H1 (cell line): ENCODE results near the gene PROKR1. TPM values are rescaled to one million over a fixed set of nuclear protein-coding genes. Genes with fewer than 3 reads are reported as not detected.

Experiments used
- CTCF ChIA-PET: fragments of 300-600 bp; sonication (Branson Sonifier 250); formaldehyde crosslinking; loops from one replicate; lab custom pipeline; 2021; ENCODE audit not compliant: partially characterized antibody; lab: Charles Lee
- POLR2A ChIA-PET: fragments of 300-600 bp; sonication (Branson Sonifier 250); formaldehyde crosslinking; loops from one replicate; lab custom pipeline; 2021; ENCODE audit warnings: inconsistent platforms; ENCODE audit not compliant: partially characterized antibody; lab: Charles Lee
- DNase-seq, 2 experiments: peaks; one replicate each; pipeline versions ENCODE4 v3.0.0 to v3.0.0-alpha.2; 2010 to 2022; ENCODE audit warnings: low spot score in 2 of 2, low read depth in 1 of 2, mixed read lengths in 1 of 2
- FAIRE-seq: peaks from 2 replicates; lab custom pipeline; 2011; peaks lifted over from hg19 to GRCh38; lab: Jason Lieb, UNC
- H2AFZ ChIP-seq: 2 replicates; pipeline ENCODE4 v1.8.1; 2012; ENCODE audit warnings: low read length, inconsistent platforms
- H2AK5ac ChIP-seq: 2 replicates; pipeline ENCODE4 v1.6.1; 2013; ENCODE audit warnings: low read depth, low read length
- H2BK120ac ChIP-seq: replicated peaks from 2 replicates; pipeline ENCODE3; 2013; ENCODE audit warnings: low read depth, low read length, inconsistent platforms
- H2BK12ac ChIP-seq: 2 replicates; pipeline ENCODE4 v1.6.1; 2013; ENCODE audit warnings: low read depth, low read length
- H2BK15ac ChIP-seq: 2 replicates; pipeline ENCODE4 v1.6.1; 2013; ENCODE audit warnings: low read length
- H2BK20ac ChIP-seq: 2 replicates; pipeline ENCODE4 v1.6.1; 2013; ENCODE audit warnings: low read length
- H2BK5ac ChIP-seq: 2 replicates; pipeline ENCODE4 v1.6.1; 2013; ENCODE audit warnings: low read depth, low read length
- H3K14ac ChIP-seq: 2 replicates; pipeline ENCODE4 v1.6.1; 2013; ENCODE audit warnings: inconsistent platforms; ENCODE audit not compliant: insufficient read length
- H3K18ac ChIP-seq: 2 replicates; pipeline ENCODE4 v1.6.1; 2013; ENCODE audit warnings: low read length; ENCODE audit errors: extremely low read depth
- H3K23ac ChIP-seq: 2 replicates; pipeline ENCODE4 v1.6.1; 2013; ENCODE audit warnings: inconsistent platforms; ENCODE audit not compliant: insufficient read length
- H3K23me2 ChIP-seq: 2 replicates; pipeline ENCODE4 v1.6.1; 2013; ENCODE audit warnings: low read depth, low read length
- H3K27ac ChIP-seq: 2 replicates; pipeline ENCODE4 v1.6.1; 2011; ENCODE audit warnings: low read depth, low read length, inconsistent platforms
- H3K27me3 ChIP-seq, 4 experiments: replicated peaks in 1 of 4; 1 replicate in 1 of 4; 2 replicates in 3 of 4; pipeline versions ENCODE4 v1.6.1 to v1.8.1; 2011 to 2013; ENCODE audit warnings: low read length in 3 of 4, mild to moderate bottlenecking in 3 of 4, inconsistent platforms in 2 of 4, mixed read lengths in 2 of 4, moderate library complexity in 1 of 4; ENCODE audit not compliant: control insufficient read depth in 3 of 4, insufficient read depth in 3 of 4; ENCODE audit errors: extremely low read depth in 1 of 4
- H3K36me3 ChIP-seq, 4 experiments: 2 replicates each; pipeline versions ENCODE4 v1.6.1 to v1.8.1; 2011 to 2013; ENCODE audit warnings: mild to moderate bottlenecking in 4 of 4, low read length in 3 of 4, moderate library complexity in 2 of 4, control low read depth in 1 of 4, inconsistent platforms in 1 of 4; ENCODE audit not compliant: insufficient read depth in 4 of 4, control insufficient read depth in 2 of 4
- H3K4ac ChIP-seq: replicated peaks from 2 replicates; pipeline ENCODE3; 2013; ENCODE audit warnings: low read length, low read depth, mixed read lengths, inconsistent platforms; ENCODE audit not compliant: insufficient read length
- H3K4me1 ChIP-seq, 4 experiments: replicated peaks in 1 of 4; 1 replicate in 1 of 4; 2 replicates in 3 of 4; pipeline versions ENCODE4 v1.6.1 to v1.8.1; 2011 to 2013; ENCODE audit warnings: low read length in 3 of 4, inconsistent platforms in 2 of 4, mixed read lengths in 1 of 4; ENCODE audit not compliant: insufficient read depth in 4 of 4, control insufficient read depth in 3 of 4
- H3K4me2 ChIP-seq, 2 experiments: 2 replicates each; pipeline versions ENCODE4 v1.6.1 to v1.8.1; 2011 to 2013; ENCODE audit warnings: low read depth in 2 of 2, low read length in 2 of 2, control low read depth in 1 of 2, inconsistent platforms in 1 of 2, mild to moderate bottlenecking in 1 of 2; ENCODE audit not compliant: insufficient read depth in 1 of 2
- H3K4me3 ChIP-seq, 4 experiments: fragments of 200-600, 300-600 bp in 1 of 4; sonication (generic), shearing (Covaris generic), sonication (Bioruptor Twin) in 1 of 4; 2 replicates each; pipeline versions ENCODE4 v1.5.1 to v1.8.1; 2011 to 2016; ENCODE audit warnings: low read length in 4 of 4, low read depth in 3 of 4, control low read depth in 2 of 4, inconsistent platforms in 2 of 4, mild to moderate bottlenecking in 2 of 4, mixed read lengths in 1 of 4, moderate library complexity in 1 of 4; ENCODE audit not compliant: insufficient read depth in 2 of 4; ENCODE audit errors: extremely low read depth in 1 of 4
- H3K56ac ChIP-seq: replicated peaks from 2 replicates; pipeline ENCODE3; 2013; ENCODE audit warnings: low read depth, mild to moderate bottlenecking, mixed read lengths, low read length, inconsistent platforms; ENCODE audit not compliant: insufficient read length
- H3K79me1 ChIP-seq: 2 replicates; pipeline ENCODE4 v1.6.1; 2013; ENCODE audit warnings: low read depth, low read length, control low read depth
- H3K79me2 ChIP-seq, 2 experiments: 2 replicates each; pipeline versions ENCODE4 v1.6.1 to v1.8.1; 2012 to 2013; ENCODE audit warnings: low read length in 2 of 2, mild to moderate bottlenecking in 2 of 2, inconsistent platforms in 1 of 2; ENCODE audit not compliant: insufficient read depth in 2 of 2, control insufficient read depth in 1 of 2
- H3K9ac ChIP-seq, 4 experiments: replicated peaks in 1 of 4; 1 replicate in 1 of 4; 2 replicates in 3 of 4; pipeline versions ENCODE4 v1.6.1 to v1.8.1; 2011 to 2013; ENCODE audit warnings: low read depth in 3 of 4, low read length in 3 of 4, control low read depth in 2 of 4, mild to moderate bottlenecking in 2 of 4, moderate library complexity in 2 of 4, inconsistent platforms in 1 of 4; ENCODE audit errors: extremely low read depth in 1 of 4
- H3K9me3 ChIP-seq, 2 experiments: 2 replicates each; pipeline versions ENCODE4 v1.6.1 to v1.8.1; 2012 to 2013; ENCODE audit warnings: mild to moderate bottlenecking in 2 of 2, moderate library complexity in 2 of 2, control low read depth in 1 of 2, inconsistent platforms in 1 of 2, low read depth in 1 of 2, low read length in 1 of 2, mixed read lengths in 1 of 2; ENCODE audit not compliant: insufficient read depth in 2 of 2
- H4K20me1 ChIP-seq, 2 experiments: replicated peaks in 1 of 2; 2 replicates each; pipeline versions ENCODE3 to v1.8.1; 2011 to 2013; ENCODE audit warnings: inconsistent platforms in 2 of 2, low read length in 2 of 2, mild to moderate bottlenecking in 1 of 2; ENCODE audit not compliant: insufficient read depth in 2 of 2, control insufficient read depth in 1 of 2
- H4K5ac ChIP-seq: 2 replicates; pipeline ENCODE4 v1.6.1; 2013; ENCODE audit warnings: low read length, low read depth, mixed read lengths, inconsistent platforms; ENCODE audit not compliant: insufficient read length
- H4K8ac ChIP-seq: 2 replicates; pipeline ENCODE4 v1.8.0; 2013; ENCODE audit warnings: mild to moderate bottlenecking, moderate library complexity, low read length, inconsistent platforms; ENCODE audit not compliant: insufficient read depth; ENCODE audit errors: extremely low read depth
- H4K91ac ChIP-seq: replicated peaks from 2 replicates; pipeline ENCODE3; 2013; ENCODE audit warnings: low read length, mixed read lengths, inconsistent platforms; ENCODE audit not compliant: insufficient read length
- CREB1 ChIP-seq: IDR thresholded peaks from 2 replicates; pipeline ENCODE4 v1.6.1; 2012; ENCODE audit warnings: inconsistent platforms
- KDM5A ChIP-seq: fragments of 200-600 bp; IDR thresholded peaks from 2 replicates; pipeline ENCODE4 v1.7.1; 2012; ENCODE audit warnings: mild to moderate bottlenecking, low read length, inconsistent platforms, mixed read lengths
- PHF8 ChIP-seq: fragments of 200-600 bp; sonication (generic); conservative IDR thresholded peaks from 2 replicates; pipeline ENCODE4 v1.7.1; 2012; ENCODE audit warnings: low read depth, mild to moderate bottlenecking, inconsistent platforms, low read length, moderate library complexity
- WGBS, 2 experiments: shearing (Covaris generic) in 1 of 2; methylation state at CpG; one replicate each; pipeline versions ENCODE4 v1.1.6 to v1.1.7; 2013 to 2015; ENCODE audit warnings: low lambda C conversion rate in 2 of 2, mixed read lengths in 2 of 2, inconsistent platforms in 1 of 2, low coverage in 1 of 2, missing lambda C conversion rate in 1 of 2; ENCODE audit not compliant: insufficient replicate concordance in 2 of 2, insufficient coverage in 1 of 2, insufficient read length in 1 of 2; ENCODE audit errors: extremely low coverage in 1 of 2, missing lambda C conversion rate in 1 of 2; 5-methylcytosine and 5-hydroxymethylcytosine counted together
- polyA plus RNA-seq, 7 experiments: library from polyadenylated mRNA; depleted of rRNA in 3 of 7; stranded (reverse) in 5 of 7; unstranded in 2 of 7; fragments of >200 nt in 5 of 7; fragments of 200-250 nt in 2 of 7; gene quantifications; 1 replicate in 5 of 7; 2 replicates in 1 of 7; 4 replicates in 1 of 7; pipeline versions ENCODE4 v1.2.1 to v1.2.3, GENCODE V29; 2011 to 2013; ENCODE audit warnings: missing spikeins in 2 of 7, mixed read lengths in 2 of 7
- total RNA-seq: library from RNA; stranded (reverse); fragmentation: NEBNext Ultra II Directional; extraction: Animal tissue kit (Norgen Biotek cat#: 25700); gene quantifications from 2 replicates; pipeline ENCODE4 v1.2.1, GENCODE V29; 2021

PROKR1 gene
- total and polyA plus RNA-seq, 2 of the 8 experiments (the other 6 are each of a cell fraction or from before 2014, with no cell fraction given), result 1.8 to 3.9 TPM

GRCh38 chr2:68662466-68662865 is 19.1 kb downstream of the PROKR1 start:
- Histone ChIP-seq H3K14ac (no peak overlapping the region), H3K27ac (no peak overlapping the region), H3K56ac (no peak overlapping the region), H3K4ac (no peak overlapping the region), H3K9ac (no peak overlapping the region), H3K4me2 (no peak overlapping the region), H2BK120ac (no peak overlapping the region), H2AK5ac (no peak overlapping the region), H3K27me3 (no peaks in the 10 kb centered on the region), H3K36me3 (no peaks in the 10 kb centered on the region), H2BK5ac (no peak overlapping the region), H4K20me1 (no peaks in the 10 kb centered on the region), H3K23ac (no peak overlapping the region), H3K4me3 (no peak overlapping the region), H4K8ac (no peak overlapping the region), H2BK12ac (no peak overlapping the region), H2BK20ac (no peak overlapping the region), H3K9me3 (no peaks in the 10 kb centered on the region), H3K18ac (no peak overlapping the region), H3K23me2 (peaks cover 3% of the 10 kb centered on the region; the same call in 1 of the 2 replicates), H2BK15ac (no peak overlapping the region), H3K79me1 (no peaks in the 10 kb centered on the region), H4K91ac (no peak overlapping the region), H4K5ac (no peak overlapping the region), H2AFZ (no peak overlapping the region), H3K4me1 (no peaks in the 10 kb centered on the region), H3K79me2 (no peaks in the 10 kb centered on the region)
- FAIRE-seq (no peak), DNase-seq (no peak)
- CTCF ChIA-PET, result interaction anchor here (0.9 to 1.1 kb wide), 3 partner anchors 11 to 47 kb away, joined by 3 read pairs; no protein-coding TSS in a partner anchor
- TF ChIP-seq KDM5A, result no peak
- TF ChIP-seq PHF8, result no peak
- TF ChIP-seq CREB1, result no peak
- POLR2A ChIA-PET, result no interaction called here
- WGBS, 2 experiments, result 90% methylated on average over 2 of the region's 2 CpGs; no CpG with 5 or more reads in 1 of the 2 experiments
